HepG2 (cell line): ENCODE data around the gene THSD4. TPM values are rescaled to one million over a fixed set of nuclear protein-coding genes. Genes with fewer than 3 reads are reported as not detected.

ENCODE experiments used
- RORA ChIP-seq: sonication (generic); formaldehyde crosslinking; IDR thresholded peaks from 2 replicates; pipeline ENCODE4 v1.5.0; 2020; ENCODE audit warnings: mild to moderate bottlenecking, missing genetic modification reagents, moderate library complexity
- SP1 ChIP-seq, 2 experiments: fragments of 450-650 bp in 1 of 2; sonication (generic) in 1 of 2; formaldehyde crosslinking in 1 of 2; IDR thresholded peaks; 2 replicates each; pipeline versions ENCODE4 v1.4.0 to v1.6.1; 2016 to 2020; ENCODE audit warnings: missing genetic modification reagents in 1 of 2
- ZNF572 ChIP-seq: sonication (generic); formaldehyde crosslinking; IDR thresholded peaks from 2 replicates; pipeline ENCODE4 v1.5.1; 2020; ENCODE audit warnings: mild to moderate bottlenecking, missing genetic modification reagents
- polyA plus RNA-seq, 8 experiments: library from polyadenylated mRNA; depleted of rRNA in 3 of 8; stranded (reverse) in 7 of 8; unstranded in 1 of 8; fragments of >200 nt; fragmentation: Illumina TruSeq in 4 of 8; extraction: Trizol in 4 of 8; gene quantifications; 2 replicates each; pipeline versions ENCODE4 v1.2.1 to v1.2.3, GENCODE V29; 2011 to 2016; ENCODE audit warnings: low read depth in 4 of 8, missing spikeins in 1 of 8, mixed read lengths in 1 of 8; ENCODE audit not compliant: insufficient read depth in 1 of 8
- total RNA-seq, 5 experiments: library from RNA; depleted of rRNA; stranded (reverse); fragments of >200 nt; fragmentation: Illumina TruSeq; extraction: Trizol; gene quantifications; 2 replicates each; pipeline ENCODE4 v1.2.3, GENCODE V29; 2016; ENCODE audit warnings: low read depth in 1 of 5
- TF ChIP-seq, protein P1 (sequence below): sonication (generic); formaldehyde crosslinking; IDR thresholded peaks from 2 replicates; pipeline ENCODE4 v1.4.0; 2020; ENCODE audit warnings: missing genetic modification reagents, mild to moderate bottlenecking, borderline replicate concordance
- TF ChIP-seq, protein P2 (sequence below): sonication (generic); formaldehyde crosslinking; IDR thresholded peaks from 2 replicates; pipeline ENCODE4 v1.9.0; 2021; ENCODE audit warnings: missing genetic modification reagents, borderline replicate concordance
- TF ChIP-seq, protein P3 (sequence below): sonication (generic); formaldehyde crosslinking; IDR thresholded peaks from 2 replicates; pipeline ENCODE4 v1.5.0; 2020; ENCODE audit warnings: mild to moderate bottlenecking, missing genetic modification reagents

THSD4 gene
- total and polyA plus RNA-seq, 2 of the 13 experiments (the other 11 are each of a cell fraction or from before 2014, with no cell fraction given), result 0.07 to 0.21 TPM

DNA sequence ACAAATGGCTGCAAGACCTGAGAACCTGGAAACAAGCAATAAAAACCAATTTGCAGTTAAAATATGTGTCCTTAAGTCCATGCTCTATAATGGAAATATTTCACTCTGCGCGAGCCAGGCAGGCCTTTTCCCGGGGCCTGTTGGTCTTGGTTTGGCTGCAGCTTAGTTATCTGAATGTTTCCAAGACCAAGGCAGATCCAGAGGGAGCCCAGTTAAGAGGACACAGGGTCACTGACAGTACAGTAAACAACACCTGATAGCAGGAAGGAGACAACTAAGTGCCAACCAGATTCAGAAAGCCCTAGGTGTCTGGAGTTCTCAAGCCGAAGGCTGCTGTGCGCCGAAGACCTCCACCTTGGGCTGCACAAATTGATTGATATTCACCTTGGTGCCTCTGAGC is 32.8 kb downstream of the THSD4 start (continued):
- TF ChIP-seq, protein P1, sequence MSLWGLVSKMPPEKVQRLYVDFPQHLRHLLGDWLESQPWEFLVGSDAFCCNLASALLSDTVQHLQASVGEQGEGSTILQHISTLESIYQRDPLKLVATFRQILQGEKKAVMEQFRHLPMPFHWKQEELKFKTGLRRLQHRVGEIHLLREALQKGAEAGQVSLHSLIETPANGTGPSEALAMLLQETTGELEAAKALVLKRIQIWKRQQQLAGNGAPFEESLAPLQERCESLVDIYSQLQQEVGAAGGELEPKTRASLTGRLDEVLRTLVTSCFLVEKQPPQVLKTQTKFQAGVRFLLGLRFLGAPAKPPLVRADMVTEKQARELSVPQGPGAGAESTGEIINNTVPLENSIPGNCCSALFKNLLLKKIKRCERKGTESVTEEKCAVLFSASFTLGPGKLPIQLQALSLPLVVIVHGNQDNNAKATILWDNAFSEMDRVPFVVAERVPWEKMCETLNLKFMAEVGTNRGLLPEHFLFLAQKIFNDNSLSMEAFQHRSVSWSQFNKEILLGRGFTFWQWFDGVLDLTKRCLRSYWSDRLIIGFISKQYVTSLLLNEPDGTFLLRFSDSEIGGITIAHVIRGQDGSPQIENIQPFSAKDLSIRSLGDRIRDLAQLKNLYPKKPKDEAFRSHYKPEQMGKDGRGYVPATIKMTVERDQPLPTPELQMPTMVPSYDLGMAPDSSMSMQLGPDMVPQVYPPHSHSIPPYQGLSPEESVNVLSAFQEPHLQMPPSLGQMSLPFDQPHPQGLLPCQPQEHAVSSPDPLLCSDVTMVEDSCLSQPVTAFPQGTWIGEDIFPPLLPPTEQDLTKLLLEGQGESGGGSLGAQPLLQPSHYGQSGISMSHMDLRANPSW (CRISPR knock-in tag), result no peak
- no peak for TF ChIP-seq ZNF572
- no peak for TF ChIP-seq RORA (CRISPR knock-in tag)
- TF ChIP-seq, protein P2, sequence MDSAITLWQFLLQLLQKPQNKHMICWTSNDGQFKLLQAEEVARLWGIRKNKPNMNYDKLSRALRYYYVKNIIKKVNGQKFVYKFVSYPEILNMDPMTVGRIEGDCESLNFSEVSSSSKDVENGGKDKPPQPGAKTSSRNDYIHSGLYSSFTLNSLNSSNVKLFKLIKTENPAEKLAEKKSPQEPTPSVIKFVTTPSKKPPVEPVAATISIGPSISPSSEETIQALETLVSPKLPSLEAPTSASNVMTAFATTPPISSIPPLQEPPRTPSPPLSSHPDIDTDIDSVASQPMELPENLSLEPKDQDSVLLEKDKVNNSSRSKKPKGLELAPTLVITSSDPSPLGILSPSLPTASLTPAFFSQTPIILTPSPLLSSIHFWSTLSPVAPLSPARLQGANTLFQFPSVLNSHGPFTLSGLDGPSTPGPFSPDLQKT, result no peak
- TF ChIP-seq, protein P3, sequence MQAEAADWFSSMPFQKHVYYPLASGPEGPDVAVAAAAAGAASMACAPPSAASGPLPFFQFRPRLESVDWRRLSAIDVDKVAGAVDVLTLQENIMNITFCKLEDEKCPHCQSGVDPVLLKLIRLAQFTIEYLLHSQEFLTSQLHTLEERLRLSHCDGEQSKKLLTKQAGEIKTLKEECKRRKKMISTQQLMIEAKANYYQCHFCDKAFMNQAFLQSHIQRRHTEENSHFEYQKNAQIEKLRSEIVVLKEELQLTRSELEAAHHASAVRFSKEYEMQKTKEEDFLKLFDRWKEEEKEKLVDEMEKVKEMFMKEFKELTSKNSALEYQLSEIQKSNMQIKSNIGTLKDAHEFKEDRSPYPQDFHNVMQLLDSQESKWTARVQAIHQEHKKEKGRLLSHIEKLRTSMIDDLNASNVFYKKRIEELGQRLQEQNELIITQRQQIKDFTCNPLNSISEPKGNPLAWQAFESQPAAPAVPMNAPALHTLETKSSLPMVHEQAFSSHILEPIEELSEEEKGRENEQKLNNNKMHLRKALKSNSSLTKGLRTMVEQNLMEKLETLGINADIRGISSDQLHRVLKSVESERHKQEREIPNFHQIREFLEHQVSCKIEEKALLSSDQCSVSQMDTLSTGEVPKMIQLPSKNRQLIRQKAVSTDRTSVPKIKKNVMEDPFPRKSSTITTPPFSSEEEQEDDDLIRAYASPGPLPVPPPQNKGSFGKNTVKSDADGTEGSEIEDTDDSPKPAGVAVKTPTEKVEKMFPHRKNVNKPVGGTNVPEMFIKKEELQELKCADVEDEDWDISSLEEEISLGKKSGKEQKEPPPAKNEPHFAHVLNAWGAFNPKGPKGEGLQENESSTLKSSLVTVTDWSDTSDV (CRISPR knock-in tag), result no peak
- TF ChIP-seq SP1 (IDR thresholded peaks at IDR 0.05), result no peak
- TF ChIP-seq SP1 (CRISPR knock-in tag; IDR thresholded peaks at IDR 0.05), result no peak
